ENCODE data around the gene PFN1.
A peak's percentile ranks its signal among the peaks of the same experiment; 100 is the strongest.

PFN1 gene

DNA sequence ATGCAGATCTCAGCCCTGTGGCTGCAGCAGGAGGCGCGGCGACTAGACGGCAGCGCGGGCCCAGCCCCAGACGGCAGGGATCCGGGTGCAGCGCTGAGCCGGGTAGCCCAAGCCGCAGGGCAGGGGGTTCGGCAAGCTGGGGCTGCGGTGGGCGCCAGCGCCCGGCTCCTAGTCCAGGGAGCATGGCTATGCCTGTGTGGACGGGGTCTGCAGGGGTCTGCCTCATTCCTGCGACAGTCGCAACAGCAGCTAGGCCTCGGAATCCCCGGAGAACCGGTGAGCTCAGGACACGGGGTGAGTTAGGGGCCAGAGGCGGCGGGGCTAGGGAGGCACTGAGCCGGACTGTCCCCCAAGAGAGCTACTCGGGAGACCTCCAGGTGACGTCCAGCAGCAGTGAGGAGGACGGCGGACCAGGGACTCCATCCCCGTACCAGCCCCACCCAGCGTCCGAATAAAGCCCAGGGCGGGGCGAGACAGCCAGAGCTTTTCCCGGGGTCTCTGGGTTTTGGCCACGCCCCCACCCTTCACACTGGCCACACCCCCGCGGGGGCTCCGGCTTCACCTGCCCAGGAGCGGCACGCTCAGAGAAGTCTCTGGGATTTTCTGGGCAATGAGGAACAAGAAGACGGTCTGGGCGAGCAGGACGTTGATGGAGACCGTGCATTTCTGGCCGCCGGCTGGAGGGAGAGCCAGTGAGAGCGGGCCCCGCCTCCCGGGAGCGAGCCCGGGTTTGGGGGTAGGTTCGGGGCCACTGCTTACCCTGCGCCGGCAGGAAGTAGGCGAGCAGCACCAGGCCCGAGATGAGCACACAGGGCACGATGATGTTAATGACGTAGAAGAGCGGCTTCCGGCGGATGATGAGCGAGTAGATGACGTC is 47.9 kb downstream of the PFN1 start:
- no peaks in the 10 kb centered on the region for H3F3A ChIP-seq (ENCODE audit: control insufficient read depth, insufficient read depth)
- no peaks in the 10 kb centered on the region for H3K79me2 ChIP-seq (ENCODE audit: control insufficient read depth, low read length)
- no peaks in the 10 kb centered on the region for H3K9me3 ChIP-seq (ENCODE audit: control insufficient read depth, insufficient read depth, low read length)
- no peak overlapping the region for H3K27ac ChIP-seq (ENCODE audit: low read depth, low read length)
- TF ChIP-seq, protein P1, sequence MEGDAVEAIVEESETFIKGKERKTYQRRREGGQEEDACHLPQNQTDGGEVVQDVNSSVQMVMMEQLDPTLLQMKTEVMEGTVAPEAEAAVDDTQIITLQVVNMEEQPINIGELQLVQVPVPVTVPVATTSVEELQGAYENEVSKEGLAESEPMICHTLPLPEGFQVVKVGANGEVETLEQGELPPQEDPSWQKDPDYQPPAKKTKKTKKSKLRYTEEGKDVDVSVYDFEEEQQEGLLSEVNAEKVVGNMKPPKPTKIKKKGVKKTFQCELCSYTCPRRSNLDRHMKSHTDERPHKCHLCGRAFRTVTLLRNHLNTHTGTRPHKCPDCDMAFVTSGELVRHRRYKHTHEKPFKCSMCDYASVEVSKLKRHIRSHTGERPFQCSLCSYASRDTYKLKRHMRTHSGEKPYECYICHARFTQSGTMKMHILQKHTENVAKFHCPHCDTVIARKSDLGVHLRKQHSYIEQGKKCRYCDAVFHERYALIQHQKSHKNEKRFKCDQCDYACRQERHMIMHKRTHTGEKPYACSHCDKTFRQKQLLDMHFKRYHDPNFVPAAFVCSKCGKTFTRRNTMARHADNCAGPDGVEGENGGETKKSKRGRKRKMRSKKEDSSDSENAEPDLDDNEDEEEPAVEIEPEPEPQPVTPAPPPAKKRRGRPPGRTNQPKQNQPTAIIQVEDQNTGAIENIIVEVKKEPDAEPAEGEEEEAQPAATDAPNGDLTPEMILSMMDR (IDR thresholded peaks at IDR 0.05; ENCODE audit: low read depth, low read length, poor library complexity, severe bottlenecking) = no peak
- no peak for TF ChIP-seq EZH2phosphoT487 (IDR thresholded peaks at IDR 0.05; ENCODE audit: borderline replicate concordance, low read length)
- peak overlapping the region; percentile 60 for H3K4me3 ChIP-seq (ENCODE audit: low read length)
- H3K36me3 ChIP-seq (ENCODE audit: control insufficient read depth, low read length) = peaks cover under 1% of the 10 kb centered on the region; the same call in 1 of the 2 replicates
- peak overlapping the region; percentile 62 for H3K4me2 ChIP-seq (ENCODE audit: low read length)
- no peaks in the 10 kb centered on the region; the same call in 1 of the 2 replicates for H4K20me1 ChIP-seq (ENCODE audit: control insufficient read depth, insufficient read depth, low read depth, low read length)
- no peaks in the 10 kb centered on the region for H3K9me2 ChIP-seq (replicated peaks; ENCODE audit: control insufficient read depth, low read length)
- peaks cover 32% of the 10 kb centered on the region for H3K4me1 ChIP-seq (ENCODE audit: control insufficient read depth, low read length)
- H3K27me3 ChIP-seq (ENCODE audit: control insufficient read depth, low read length) = peaks cover 19% of the 10 kb centered on the region

DNA sequence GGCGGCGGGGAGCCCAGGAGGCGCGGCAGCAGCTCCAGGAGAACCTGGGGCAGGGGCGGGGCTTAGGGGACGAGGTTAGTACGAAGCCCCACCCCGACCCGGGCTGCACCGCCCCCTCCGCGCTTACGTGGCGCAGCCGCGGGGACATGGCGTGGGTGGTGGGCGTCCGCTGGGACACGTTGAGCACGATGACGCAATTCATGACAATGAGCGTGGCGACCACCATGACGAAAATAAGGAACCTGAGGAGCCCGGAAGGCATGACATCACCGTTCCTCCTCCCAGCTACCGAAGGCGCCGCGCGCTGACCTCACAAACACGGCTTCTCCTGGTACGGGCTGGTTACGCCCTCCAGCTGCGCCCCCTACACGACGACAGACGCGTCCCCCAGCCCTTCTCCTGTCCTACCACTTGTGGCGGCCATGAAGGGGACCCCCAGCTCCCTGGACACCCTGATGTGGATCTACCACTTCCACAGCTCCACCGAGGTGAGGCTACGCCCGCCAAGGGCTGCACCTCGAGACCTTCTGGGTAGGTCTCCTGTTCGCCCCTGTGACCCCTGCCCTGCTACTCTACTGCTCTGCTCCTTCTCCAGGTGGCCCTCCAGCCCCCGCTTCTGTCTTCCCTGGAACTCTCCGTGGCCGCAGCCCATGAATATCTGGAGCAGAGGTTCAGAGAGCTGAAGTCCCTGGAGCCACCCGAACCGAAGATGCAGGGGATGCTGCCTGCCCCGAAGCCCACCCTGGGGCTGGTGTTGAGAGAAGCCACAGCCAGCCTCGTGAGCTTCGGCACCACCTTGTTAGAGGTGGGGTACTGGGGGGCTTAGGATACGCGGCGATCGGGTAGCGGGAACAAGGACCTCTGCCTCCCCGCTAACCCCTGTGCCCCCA is 48.7 kb downstream of the PFN1 start, which contains the start of gene C17orf107:
Gene C17orf107 (plus strand): TSS at position 196 of the 890 bp plus-strand sequence. CDS start 227 bp downstream, at position 423.
- Histone ChIP-seq H3K4me3 (ENCODE audit: low read length) (peak within 1 kb of the TSS; percentile 60), H3K4me1 (ENCODE audit: control insufficient read depth, low read length) (peaks cover 32% of the 10 kb centered on the region), H3K9me3 (ENCODE audit: control insufficient read depth, insufficient read depth, low read length) (no peaks in the 10 kb centered on the region), H3F3A (ENCODE audit: control insufficient read depth, insufficient read depth) (no peaks in the 10 kb centered on the region), H4K20me1 (ENCODE audit: control insufficient read depth, insufficient read depth, low read depth, low read length) (no peaks in the 10 kb centered on the region; the same call in 1 of the 2 replicates), H3K27me3 (ENCODE audit: control insufficient read depth, low read length) (peaks cover 17% of the 10 kb centered on the region), H3K4me2 (ENCODE audit: low read length) (peak within 1 kb of the TSS; percentile 62), H3K27ac (ENCODE audit: low read depth, low read length) (no peak within 1 kb of the TSS), H3K36me3 (ENCODE audit: control insufficient read depth, low read length) (peaks cover 9% of the 10 kb centered on the region), H3K79me2 (ENCODE audit: control insufficient read depth, low read length) (no peaks in the 10 kb centered on the region), H3K9me2 (replicated peaks; ENCODE audit: control insufficient read depth, low read length) (no peaks in the 10 kb centered on the region)
- TF ChIP-seq, protein P1 (IDR thresholded peaks at IDR 0.05; ENCODE audit: low read depth, low read length, poor library complexity, severe bottlenecking) = no peak
- TF ChIP-seq EZH2phosphoT487 (IDR thresholded peaks at IDR 0.05; ENCODE audit: borderline replicate concordance, low read length) = no peak

DNA sequence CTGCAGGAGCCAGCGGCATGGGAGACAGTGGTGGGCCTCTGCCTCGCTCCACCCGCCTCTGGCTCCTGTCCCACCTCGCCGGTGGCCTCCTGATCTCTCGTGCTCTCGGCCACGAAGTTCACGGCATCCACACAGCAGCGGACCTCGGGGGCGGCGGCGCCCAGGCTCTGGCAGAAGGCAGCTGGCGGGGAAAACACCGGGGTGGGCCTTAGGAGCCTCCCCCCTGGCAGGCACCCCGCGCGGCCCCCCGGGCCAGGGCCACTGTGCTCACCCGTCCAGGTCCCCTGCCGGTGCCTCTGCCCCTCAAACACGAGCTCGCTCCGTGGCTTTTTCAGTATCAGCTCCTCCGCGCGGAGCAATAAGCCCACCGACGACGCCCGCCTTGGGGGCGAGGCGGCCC is 49.4 kb downstream of the PFN1 start:
- H3F3A ChIP-seq (ENCODE audit: control insufficient read depth, insufficient read depth) = no peaks in the 10 kb centered on the region
- H3K79me2 ChIP-seq (ENCODE audit: control insufficient read depth, low read length) = no peaks in the 10 kb centered on the region
- no peaks in the 10 kb centered on the region for H3K9me3 ChIP-seq (ENCODE audit: control insufficient read depth, insufficient read depth, low read length)
- TF ChIP-seq, protein P1 (IDR thresholded peaks at IDR 0.05; ENCODE audit: low read depth, low read length, poor library complexity, severe bottlenecking) = no peak
- no peak for TF ChIP-seq EZH2phosphoT487 (IDR thresholded peaks at IDR 0.05; ENCODE audit: borderline replicate concordance, low read length)
- H3K4me1 ChIP-seq (ENCODE audit: control insufficient read depth, low read length) = peaks cover 32% of the 10 kb centered on the region
- peaks cover 14% of the 10 kb centered on the region for H3K36me3 ChIP-seq (ENCODE audit: control insufficient read depth, low read length)
- H3K4me2 ChIP-seq (ENCODE audit: low read length) = peak overlapping the region; percentile 62
- peaks cover 14% of the 10 kb centered on the region for H3K27me3 ChIP-seq (ENCODE audit: control insufficient read depth, low read length)
- no peaks in the 10 kb centered on the region; the same call in 1 of the 2 replicates for H4K20me1 ChIP-seq (ENCODE audit: control insufficient read depth, insufficient read depth, low read depth, low read length)
- H3K9me2 ChIP-seq (replicated peaks; ENCODE audit: control insufficient read depth, low read length) = no peaks in the 10 kb centered on the region
- peak overlapping the region; percentile 60 for H3K4me3 ChIP-seq (ENCODE audit: low read length)
- no peak overlapping the region for H3K27ac ChIP-seq (ENCODE audit: low read depth, low read length)

All from DOHH2 (cell line).